ENCODE data around the gene DNAJB1.

DNAJB1 gene

GRCh38 chr19:14472202-14472938, 45.8 kb downstream of the DNAJB1 start:
- peak; percentile 84 to 89 for DNase-seq

- DNase-seq: no peak
These were observed 46.6 kb downstream of the DNAJB1 start for GRCh38 chr19:14471436-14472187.

- no peak for DNase-seq
These were observed 47.9 kb downstream of the DNAJB1 start for GRCh38 chr19:14470031-14470876.

GRCh38 chr19:14467816-14468215, 50.4 kb downstream of the DNAJB1 start:
- no peak for DNase-seq

- DNase-seq: no peak
These were observed 50.8 kb downstream of the DNAJB1 start for GRCh38 chr19:14467391-14467790.

Measured in activated CD4-positive, alpha-beta T cell treated with anti-CD3 and anti-CD28 coated beads, Interleukin-2, amount 50 U/mL, for 4 hours (primary cell).